22Rv1 (cell line): ENCODE results near the gene ELN.

Source experiments
- ZFX ChIP-seq: fragments of 450-650 bp; IDR thresholded peaks from 2 replicates; pipeline ENCODE4 v1.6.1; 2017; ENCODE audit warnings: antibody characterized with exemption, borderline replicate concordance
- TF ChIP-seq, protein P1 (sequence below): fragments of 450-650 bp; IDR thresholded peaks from 2 replicates; pipeline ENCODE4 v1.5.1; 2017; ENCODE audit warnings: mild to moderate bottlenecking

DNA sequence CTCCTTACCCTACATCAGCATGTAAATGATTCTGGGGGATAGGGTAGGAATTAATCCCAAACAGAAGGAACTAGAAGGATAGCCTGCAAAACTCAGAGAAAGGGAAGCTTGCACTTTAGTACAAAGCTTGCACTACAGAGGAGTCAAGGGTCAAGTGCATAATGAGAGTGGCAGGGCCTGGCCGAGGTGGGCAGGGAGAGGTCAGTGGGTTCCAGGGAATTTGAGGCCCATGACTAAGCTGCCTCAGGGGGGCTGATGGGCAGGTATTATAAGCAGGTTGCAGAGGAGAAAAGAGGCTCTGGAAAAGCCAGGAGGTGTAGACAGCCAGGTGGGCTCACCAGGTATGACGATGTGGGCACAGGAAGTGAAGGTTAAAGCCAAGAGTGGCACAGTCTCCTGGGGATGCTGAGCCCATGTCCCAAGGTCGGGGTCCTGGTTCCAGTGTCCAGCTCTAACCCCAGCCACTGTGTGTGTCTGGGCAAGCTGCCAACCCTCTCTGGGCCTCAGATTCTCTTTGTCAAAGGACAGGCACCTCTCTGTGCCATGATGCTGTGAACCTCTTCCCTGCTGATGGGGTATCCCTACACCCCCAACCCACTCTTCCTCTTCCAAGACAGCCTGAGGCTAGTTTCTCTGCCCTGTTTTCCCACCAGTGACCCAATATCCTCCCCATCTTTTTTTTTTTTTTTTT, 32.0 kb upstream of the ELN start:
- TF ChIP-seq, protein P1, sequence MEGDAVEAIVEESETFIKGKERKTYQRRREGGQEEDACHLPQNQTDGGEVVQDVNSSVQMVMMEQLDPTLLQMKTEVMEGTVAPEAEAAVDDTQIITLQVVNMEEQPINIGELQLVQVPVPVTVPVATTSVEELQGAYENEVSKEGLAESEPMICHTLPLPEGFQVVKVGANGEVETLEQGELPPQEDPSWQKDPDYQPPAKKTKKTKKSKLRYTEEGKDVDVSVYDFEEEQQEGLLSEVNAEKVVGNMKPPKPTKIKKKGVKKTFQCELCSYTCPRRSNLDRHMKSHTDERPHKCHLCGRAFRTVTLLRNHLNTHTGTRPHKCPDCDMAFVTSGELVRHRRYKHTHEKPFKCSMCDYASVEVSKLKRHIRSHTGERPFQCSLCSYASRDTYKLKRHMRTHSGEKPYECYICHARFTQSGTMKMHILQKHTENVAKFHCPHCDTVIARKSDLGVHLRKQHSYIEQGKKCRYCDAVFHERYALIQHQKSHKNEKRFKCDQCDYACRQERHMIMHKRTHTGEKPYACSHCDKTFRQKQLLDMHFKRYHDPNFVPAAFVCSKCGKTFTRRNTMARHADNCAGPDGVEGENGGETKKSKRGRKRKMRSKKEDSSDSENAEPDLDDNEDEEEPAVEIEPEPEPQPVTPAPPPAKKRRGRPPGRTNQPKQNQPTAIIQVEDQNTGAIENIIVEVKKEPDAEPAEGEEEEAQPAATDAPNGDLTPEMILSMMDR, result no peak
- no peak for TF ChIP-seq ZFX
